ENCODE data around the gene MID1IP1.

The MID1IP1 gene

GRCh38 chrX:38817004-38817703, 15.9 kb downstream of the MID1IP1 start:
- DNase-seq, result no peak

- DNase-seq, result no peak
Measured at GRCh38 chrX:38819163-38819562, 17.9 kb downstream of the MID1IP1 start.

- DNase-seq, result no peak
Measured at GRCh38 chrX:38819709-38820108, 18.4 kb downstream of the MID1IP1 start.

GRCh38 chrX:38820751-38821150, 19.5 kb downstream of the MID1IP1 start:
- no peak for DNase-seq

GRCh38 chrX:38824176-38824575, 22.9 kb downstream of the MID1IP1 start:
- no peak for DNase-seq

GRCh38 chrX:38831949-38832348, 30.7 kb downstream of the MID1IP1 start:
- DNase-seq, result no peak

GRCh38 chrX:38837389-38837788, 36.1 kb downstream of the MID1IP1 start:
- DNase-seq, result no peak

- DNase-seq, result no peak
Measured at GRCh38 chrX:38839277-38839676, 38.0 kb downstream of the MID1IP1 start.

GRCh38 chrX:38839944-38840343, 38.7 kb downstream of the MID1IP1 start:
- DNase-seq, result no peak

- no peak for DNase-seq
Measured at GRCh38 chrX:38841750-38842149, 40.5 kb downstream of the MID1IP1 start.

GRCh38 chrX:38845426-38845825, 44.2 kb downstream of the MID1IP1 start:
- DNase-seq, result no peak

GRCh38 chrX:38847206-38847902, 46.1 kb downstream of the MID1IP1 start:
- no peak for DNase-seq

GRCh38 chrX:38847903-38848230, 46.6 kb downstream of the MID1IP1 start:
- DNase-seq, result no peak

- DNase-seq, result no peak
Measured at GRCh38 chrX:38848671-38849455, 47.6 kb downstream of the MID1IP1 start.

GRCh38 chrX:38850807-38851544, 49.7 kb downstream of the MID1IP1 start:
- no peak for DNase-seq

GRCh38 chrX:38854305-38854704, 53.0 kb downstream of the MID1IP1 start:
- DNase-seq, result no peak

All from NCI-H774 (cell line).